Measurements from ENCODE around the gene PRXL2B. TPM values are rescaled to one million over a fixed set of nuclear protein-coding genes. Genes with fewer than 3 reads are reported as not detected.

PRXL2B gene
- total and polyA plus RNA-seq, 12 donors: 16.9 to 64.0 (median 30.2) TPM

GRCh38 chr1:2639607-2640521, 53.3 kb downstream of the PRXL2B start:
- H3K27ac ChIP-seq: peak overlapping the region in 1 of 5 donors; percentile 64
- no peaks in the 10 kb centered on the region for H3K27me3 ChIP-seq
- H3K36me3 ChIP-seq (replicated peaks in 1 of 2): no peaks in the 10 kb centered on the region
- H3K9me3 ChIP-seq (replicated peaks in 1 of 3): peaks cover 0 to 8% (median 3%) of the 10 kb centered on the region in 3 donors
- no peak overlapping the region for H3K4me3 ChIP-seq
- DNase-seq: peak in 1 of 7 donors; percentile 86
- intact Hi-C loops (cut with DNase I): loop anchor here in 1 of 2 donors (5.0 to 10.0 kb wide), 3 partner anchors 48 to 225 kb away; partner anchors contain the start of gene PEX10
- TF ChIP-seq, protein P1, sequence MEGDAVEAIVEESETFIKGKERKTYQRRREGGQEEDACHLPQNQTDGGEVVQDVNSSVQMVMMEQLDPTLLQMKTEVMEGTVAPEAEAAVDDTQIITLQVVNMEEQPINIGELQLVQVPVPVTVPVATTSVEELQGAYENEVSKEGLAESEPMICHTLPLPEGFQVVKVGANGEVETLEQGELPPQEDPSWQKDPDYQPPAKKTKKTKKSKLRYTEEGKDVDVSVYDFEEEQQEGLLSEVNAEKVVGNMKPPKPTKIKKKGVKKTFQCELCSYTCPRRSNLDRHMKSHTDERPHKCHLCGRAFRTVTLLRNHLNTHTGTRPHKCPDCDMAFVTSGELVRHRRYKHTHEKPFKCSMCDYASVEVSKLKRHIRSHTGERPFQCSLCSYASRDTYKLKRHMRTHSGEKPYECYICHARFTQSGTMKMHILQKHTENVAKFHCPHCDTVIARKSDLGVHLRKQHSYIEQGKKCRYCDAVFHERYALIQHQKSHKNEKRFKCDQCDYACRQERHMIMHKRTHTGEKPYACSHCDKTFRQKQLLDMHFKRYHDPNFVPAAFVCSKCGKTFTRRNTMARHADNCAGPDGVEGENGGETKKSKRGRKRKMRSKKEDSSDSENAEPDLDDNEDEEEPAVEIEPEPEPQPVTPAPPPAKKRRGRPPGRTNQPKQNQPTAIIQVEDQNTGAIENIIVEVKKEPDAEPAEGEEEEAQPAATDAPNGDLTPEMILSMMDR (IDR thresholded peaks at IDR 0.05): no peak
- no peak for TF ChIP-seq POLR2A (IDR thresholded peaks at IDR 0.05)
- WGBS, 4 donors: 62 to 78% (median 71%) methylated on average over 25 to 26 of the region's 26 CpGs
- H3K4me1 ChIP-seq (replicated peaks in 1 of 2): peaks cover 14 to 15% of the 10 kb centered on the region in 2 donors

DNA sequence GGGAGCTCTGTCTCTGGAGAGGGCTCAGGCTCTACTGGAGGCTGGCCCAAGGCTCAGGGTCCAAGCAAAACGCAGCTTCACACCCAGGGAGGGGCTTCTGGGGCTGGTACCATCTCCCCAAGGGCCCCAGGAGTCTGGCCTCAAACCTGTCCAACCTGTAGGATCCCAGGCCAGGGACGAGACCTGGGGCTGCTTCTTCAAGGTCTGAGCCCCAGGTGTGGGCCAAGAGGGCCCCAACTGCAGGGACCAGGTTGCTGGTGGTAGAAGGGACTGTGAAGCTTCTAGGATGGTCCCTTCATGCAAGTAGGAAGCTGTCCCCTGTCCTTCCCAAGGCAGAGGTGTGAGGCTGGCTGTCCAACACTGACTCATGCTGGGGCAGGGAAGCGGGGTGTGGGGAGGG, 54.0 kb downstream of the PRXL2B start:
- intact Hi-C loops (cut with DNase I): loop anchor here in 1 of 2 donors (5.0 to 10.0 kb wide), 2 partner anchors 58 to 226 kb away; partner anchors contain the start of gene PEX10
- WGBS, 4 donors: 62 to 73% (median 69%) methylated on average over 2 to 3 of the region's 3 CpGs; no CpG with 5 or more reads in 1 of the 4 donors

More for the DNA sequence above, 54.0 kb downstream of the PRXL2B start:
- Histone ChIP-seq H3K9me3 (replicated peaks in 1 of 3) (peaks cover 0 to 8% (median 3%) of the 10 kb centered on the region in 3 donors), H3K27ac (peak overlapping the region in 1 of 5 donors; percentile 64), H3K4me1 (replicated peaks in 1 of 2) (peaks cover 14 to 15% of the 10 kb centered on the region in 2 donors), H3K4me3 (no peak overlapping the region), H3K27me3 (no peaks in the 10 kb centered on the region), H3K36me3 (replicated peaks in 1 of 2) (no peaks in the 10 kb centered on the region)
- no peak for TF ChIP-seq POLR2A (IDR thresholded peaks at IDR 0.05)
- TF ChIP-seq, protein P1 (IDR thresholded peaks at IDR 0.05): no peak
- no peak for DNase-seq

Other genes starting within 250 kb of the PRXL2B start
- gene MORN1, start 195.2 kb upstream of the PRXL2B start, total RNA-seq: 10 to 100 TPM in 3 of 9 donors, 1 to 10 TPM in 6; 5.6 to 14.1 (median 8.9) TPM
- gene MORN1, start 195.2 kb upstream of the PRXL2B start, polyA plus RNA-seq: 10 to 100 TPM in 1 of 3 donors, 1 to 10 TPM in 2; 1.8 to 12.1 (median 5.9) TPM
- gene RER1, start 194.9 kb upstream of the PRXL2B start, total RNA-seq: 100 to 1,000 TPM; 106 to 268 (median 185) TPM
- gene RER1, start 194.9 kb upstream of the PRXL2B start, polyA plus RNA-seq: 100 to 1,000 TPM; 149 to 345 (median 150) TPM
- 10 to 100 TPM; 32.4 to 81.5 (median 45.6) TPM for gene PEX10, start 174.2 kb upstream of the PRXL2B start, total RNA-seq
- gene PEX10, start 174.2 kb upstream of the PRXL2B start, polyA plus RNA-seq: 10 to 100 TPM; 25.3 to 53.8 (median 43.8) TPM
- 1 to 10 TPM in 5 of 9 donors, under 1 TPM in 3, not detected in 1; 0.22 to 6.1 (median 1.7) TPM for gene PLCH2, start 110.5 kb upstream of the PRXL2B start, total RNA-seq
- gene PLCH2, start 110.5 kb upstream of the PRXL2B start, polyA plus RNA-seq: 10 to 100 TPM in 2 of 3 donors, 1 to 10 TPM in 1; 2.4 to 66.3 (median 11.4) TPM
- 10 to 100 TPM; 14.2 to 50.2 (median 30.6) TPM for gene PANK4, start 60.2 kb upstream of the PRXL2B start, total RNA-seq
- 10 to 100 TPM; 13.8 to 44.1 (median 26.2) TPM for gene PANK4, start 60.2 kb upstream of the PRXL2B start, polyA plus RNA-seq
- under 1 TPM in 1 of 9 donors, not detected in 8; 0.28 TPM for gene HES5, start 56.5 kb upstream of the PRXL2B start, total RNA-seq
- gene HES5, start 56.5 kb upstream of the PRXL2B start, polyA plus RNA-seq: not detected
- gene TNFRSF14, start 30.4 kb upstream of the PRXL2B start, total RNA-seq: 100 to 1,000 TPM in 6 of 9 donors, 10 to 100 TPM in 2, 1 to 10 TPM in 1; 7.0 to 127 (median 115) TPM
- 100 to 1,000 TPM in 2 of 3 donors, 10 to 100 TPM in 1; 11.6 to 554 (median 238) TPM for gene TNFRSF14, start 30.4 kb upstream of the PRXL2B start, polyA plus RNA-seq
- gene MMEL1, start 46.2 kb downstream of the PRXL2B start, total RNA-seq: 1 to 10 TPM in 8 of 9 donors, under 1 TPM in 1; 0.30 to 4.2 (median 1.6) TPM
- 1 to 10 TPM; 2.9 to 8.2 (median 7.4) TPM for gene MMEL1, start 46.2 kb downstream of the PRXL2B start, polyA plus RNA-seq
- gene TTC34, start 214.9 kb downstream of the PRXL2B start, total RNA-seq: 1 to 10 TPM in 4 of 9 donors, under 1 TPM in 5; 0.12 to 1.6 (median 0.48) TPM
- 1 to 10 TPM in 1 of 3 donors, under 1 TPM in 2; 0.20 to 1.9 (median 0.34) TPM for gene TTC34, start 214.9 kb downstream of the PRXL2B start, polyA plus RNA-seq

Measured in adrenal gland (tissue), 12 donors.